ENCODE data around the gene CD226.

CD226 gene

GRCh38 chr18:69947361-69948133 lies at the start of gene CD226:
Gene CD226 (minus strand): TSS chr18:69947873. CDS start chr18:69947406, 467 bp downstream.
- peak within 1 kb of the TSS; percentile 77 for H3K27ac ChIP-seq (ENCODE audit: low read length)

GRCh38 chr18:69996951-69997798 lies 49.5 kb upstream of the CD226 start:
- Histone ChIP-seq H3K27ac (ENCODE audit: low read length) (no peak overlapping the region), H3K4me1 (ENCODE audit: low read length) (no peaks in the 10 kb centered on the region), H3K9me3 (ENCODE audit: insufficient read depth, low read length) (no peaks in the 10 kb centered on the region), H3K79me2 (ENCODE audit: low read length) (no peaks in the 10 kb centered on the region), H3K4me2 (ENCODE audit: low read length) (no peak overlapping the region), H3K9ac (ENCODE audit: low read length) (no peak overlapping the region), H3K4me3 (ENCODE audit: low read length) (no peak overlapping the region), H4K20me1 (ENCODE audit: insufficient read depth, low read length) (no peaks in the 10 kb centered on the region), H3K27me3 (ENCODE audit: low read depth, low read length) (no peaks in the 10 kb centered on the region), H2AFZ (ENCODE audit: low read depth, low read length) (no peak overlapping the region), H3K36me3 (replicated peaks; ENCODE audit: low read depth, low read length) (peaks cover 77% of the 10 kb centered on the region)
- no peak for TF ChIP-seq EZH2phosphoT487 (IDR thresholded peaks at IDR 0.05; ENCODE audit: low read depth)
- no peak for TF ChIP-seq CTCF (IDR thresholded peaks at IDR 0.05; ENCODE audit: low read depth, low read length)

More at GRCh38 chr18:69947361-69948133, at the start of gene CD226:
- Histone ChIP-seq H3K9ac (ENCODE audit: low read length) (peak within 1 kb of the TSS; percentile 42), H3K79me2 (ENCODE audit: low read length) (no peaks in the 10 kb centered on the region; the same call in 1 of the 2 replicates), H3K27me3 (ENCODE audit: low read depth, low read length) (no peaks in the 10 kb centered on the region), H3K4me2 (ENCODE audit: low read length) (peak within 1 kb of the TSS; percentile 92), H3K9me3 (ENCODE audit: insufficient read depth, low read length) (peaks cover 13% of the 10 kb centered on the region), H3K4me3 (ENCODE audit: low read length) (peak within 1 kb of the TSS; percentile 63), H3K4me1 (ENCODE audit: low read length) (peaks cover 36% of the 10 kb centered on the region), H2AFZ (ENCODE audit: low read depth, low read length) (0 out of 2 replicates have a peak within 1 kb of the TSS, but pooled peaks have one; percentile 1), H3K36me3 (replicated peaks; ENCODE audit: low read depth, low read length) (peaks cover 69% of the 10 kb centered on the region), H4K20me1 (ENCODE audit: insufficient read depth, low read length) (no peaks in the 10 kb centered on the region)
- no peak for TF ChIP-seq CTCF (IDR thresholded peaks at IDR 0.05; ENCODE audit: low read depth, low read length)
- no peak for TF ChIP-seq EZH2phosphoT487 (IDR thresholded peaks at IDR 0.05; ENCODE audit: low read depth)

- Histone ChIP-seq H3K4me2 (ENCODE audit: low read length) (no peak overlapping the region), H3K9ac (ENCODE audit: low read length) (no peak overlapping the region), H3K27me3 (ENCODE audit: low read depth, low read length) (no peaks in the 10 kb centered on the region), H3K79me2 (ENCODE audit: low read length) (no peaks in the 10 kb centered on the region), H3K36me3 (replicated peaks; ENCODE audit: low read depth, low read length) (peaks cover 80% of the 10 kb centered on the region), H2AFZ (ENCODE audit: low read depth, low read length) (no peak overlapping the region), H3K4me1 (ENCODE audit: low read length) (no peaks in the 10 kb centered on the region), H3K9me3 (ENCODE audit: insufficient read depth, low read length) (no peaks in the 10 kb centered on the region), H3K27ac (ENCODE audit: low read length) (no peak overlapping the region), H4K20me1 (ENCODE audit: insufficient read depth, low read length) (no peaks in the 10 kb centered on the region), H3K4me3 (ENCODE audit: low read length) (no peak overlapping the region)
- TF ChIP-seq EZH2phosphoT487 (IDR thresholded peaks at IDR 0.05; ENCODE audit: low read depth), result no peak
- TF ChIP-seq CTCF (IDR thresholded peaks at IDR 0.05; ENCODE audit: low read depth, low read length), result no peak
Observed at GRCh38 chr18:69996417-69996816, 48.7 kb upstream of the CD226 start.

- no peak overlapping the region for H3K27ac ChIP-seq (ENCODE audit: low read length)
- TF ChIP-seq EZH2phosphoT487 (IDR thresholded peaks at IDR 0.05; ENCODE audit: low read depth), result no peak
- TF ChIP-seq CTCF (IDR thresholded peaks at IDR 0.05; ENCODE audit: low read depth, low read length), result no peak
- H3K4me2 ChIP-seq (ENCODE audit: low read length), result no peak overlapping the region
Observed at GRCh38 chr18:69995774-69996173, 48.1 kb upstream of the CD226 start.

More at GRCh38 chr18:69995774-69996173, 48.1 kb upstream of the CD226 start:
- no peak overlapping the region for H3K9ac ChIP-seq (ENCODE audit: low read length)
- H4K20me1 ChIP-seq (ENCODE audit: insufficient read depth, low read length), result no peaks in the 10 kb centered on the region
- H3K79me2 ChIP-seq (ENCODE audit: low read length), result no peaks in the 10 kb centered on the region
- no peaks in the 10 kb centered on the region for H3K9me3 ChIP-seq (ENCODE audit: insufficient read depth, low read length)
- no peak overlapping the region for H3K4me3 ChIP-seq (ENCODE audit: low read length)
- H3K4me1 ChIP-seq (ENCODE audit: low read length), result no peaks in the 10 kb centered on the region
- H2AFZ ChIP-seq (ENCODE audit: low read depth, low read length), result no peak overlapping the region
- H3K27me3 ChIP-seq (ENCODE audit: low read depth, low read length), result no peaks in the 10 kb centered on the region
- H3K36me3 ChIP-seq (replicated peaks; ENCODE audit: low read depth, low read length), result peaks cover 80% of the 10 kb centered on the region

Data from OCI-LY3 (cell line).